ENCODE data around the gene C22orf39.

The C22orf39 gene

GRCh38 chr22:19429950-19430889, 17.3 kb downstream of the C22orf39 start:
- peak; percentile 44 to 61 (median 59) for DNase-seq

- DNase-seq: peak in 1 of 3 donors; percentile 18
These were observed 23.4 kb downstream of the C22orf39 start for GRCh38 chr22:19424186-19424500.

GRCh38 chr22:19422440-19423301, 24.8 kb downstream of the C22orf39 start:
- no peak for DNase-seq

GRCh38 chr22:19420321-19420720, 27.2 kb downstream of the C22orf39 start:
- no peak for DNase-seq

GRCh38 chr22:19419464-19420178, 27.9 kb downstream of the C22orf39 start:
- no peak for DNase-seq

GRCh38 chr22:19419086-19419463, 28.4 kb downstream of the C22orf39 start:
- DNase-seq: peak; percentile 41 to 72 (median 55)

GRCh38 chr22:19412923-19413322, 34.6 kb downstream of the C22orf39 start:
- DNase-seq: no peak

GRCh38 chr22:19412478-19412877, 35.0 kb downstream of the C22orf39 start:
- no peak for DNase-seq

GRCh38 chr22:19411690-19412045, 35.8 kb downstream of the C22orf39 start:
- DNase-seq: no peak

GRCh38 chr22:19410941-19411689, 36.4 kb downstream of the C22orf39 start:
- DNase-seq: no peak

- no peak for DNase-seq
These were observed 39.6 kb downstream of the C22orf39 start for GRCh38 chr22:19407649-19408606.

GRCh38 chr22:19406846-19407245, 40.7 kb downstream of the C22orf39 start:
- DNase-seq: no peak

- DNase-seq: no peak
These were observed 41.2 kb downstream of the C22orf39 start for GRCh38 chr22:19406281-19406811.

- no peak for DNase-seq
These were observed 41.9 kb downstream of the C22orf39 start for GRCh38 chr22:19405652-19406051.

- DNase-seq: no peak
These were observed 42.4 kb downstream of the C22orf39 start for GRCh38 chr22:19405133-19405532.

GRCh38 chr22:19404676-19405075, 42.8 kb downstream of the C22orf39 start:
- no peak for DNase-seq

GRCh38 chr22:19402642-19403191, 44.8 kb downstream of the C22orf39 start:
- DNase-seq: no peak

GRCh38 chr22:19401483-19401882, 46.0 kb downstream of the C22orf39 start:
- no peak for DNase-seq

- no peak for DNase-seq
These were observed 46.6 kb downstream of the C22orf39 start for GRCh38 chr22:19400881-19401280.

- no peak for DNase-seq
These were observed 48.9 kb downstream of the C22orf39 start for GRCh38 chr22:19398652-19399051.

- DNase-seq: no peak
These were observed 49.3 kb downstream of the C22orf39 start for GRCh38 chr22:19398206-19398605.

Measured in suppressor macrophage treated with lipopolysaccharide for 1 hour (primary cell).